GM19372 (cell line): ENCODE data around the gene SLC43A1.
A peak's percentile ranks its signal among the peaks of the same experiment; 100 is the strongest.

Experiments
- ATAC-seq: cut with Tn5 transposase; IDR thresholded peaks from one replicate; pipeline ENCODE4 v1.9.1; 2021; ENCODE audit warnings: mild to moderate bottlenecking, low read depth, moderate library complexity; ENCODE audit not compliant: unreplicated experiment

Gene SLC43A1

DNA sequence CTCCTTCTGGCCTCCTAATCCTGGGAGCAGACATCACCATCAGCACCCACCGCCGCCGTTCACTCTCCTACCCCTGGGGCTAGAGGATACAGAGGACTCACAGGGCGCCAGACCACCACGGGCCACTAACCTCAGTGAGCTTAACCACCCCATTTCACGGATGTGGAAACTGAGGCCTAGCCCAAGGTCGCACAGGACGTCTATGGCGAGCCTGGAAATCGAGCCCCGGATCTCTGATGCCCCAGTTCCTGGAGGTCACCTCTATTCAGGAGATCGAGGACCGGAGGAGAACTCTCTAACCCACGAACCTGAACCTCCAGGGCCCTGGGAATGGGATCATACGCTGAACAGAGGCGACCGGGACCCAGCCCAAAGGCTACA, 14.7 kb upstream of the SLC43A1 start:
- no peak for ATAC-seq

DNA sequence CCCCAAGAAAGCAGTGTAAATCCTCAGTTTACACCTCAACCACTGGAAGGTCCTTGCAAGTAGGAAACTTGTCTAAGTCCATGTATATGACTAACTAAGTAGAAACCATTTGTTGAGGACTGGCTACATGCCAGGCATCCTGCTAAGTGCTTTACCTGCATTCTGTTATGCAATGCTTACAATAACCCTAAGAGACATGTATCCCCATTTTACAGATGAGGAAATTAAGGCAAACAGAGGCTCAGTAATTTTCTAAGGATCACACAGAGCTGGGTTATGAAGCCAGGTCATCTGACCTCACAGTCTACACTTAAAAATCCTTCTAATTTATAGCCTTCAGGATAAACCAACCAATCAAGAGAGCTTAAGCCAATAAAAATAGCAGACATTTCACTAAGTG, 13.5 kb upstream of the SLC43A1 start:
- no peak for ATAC-seq

DNA sequence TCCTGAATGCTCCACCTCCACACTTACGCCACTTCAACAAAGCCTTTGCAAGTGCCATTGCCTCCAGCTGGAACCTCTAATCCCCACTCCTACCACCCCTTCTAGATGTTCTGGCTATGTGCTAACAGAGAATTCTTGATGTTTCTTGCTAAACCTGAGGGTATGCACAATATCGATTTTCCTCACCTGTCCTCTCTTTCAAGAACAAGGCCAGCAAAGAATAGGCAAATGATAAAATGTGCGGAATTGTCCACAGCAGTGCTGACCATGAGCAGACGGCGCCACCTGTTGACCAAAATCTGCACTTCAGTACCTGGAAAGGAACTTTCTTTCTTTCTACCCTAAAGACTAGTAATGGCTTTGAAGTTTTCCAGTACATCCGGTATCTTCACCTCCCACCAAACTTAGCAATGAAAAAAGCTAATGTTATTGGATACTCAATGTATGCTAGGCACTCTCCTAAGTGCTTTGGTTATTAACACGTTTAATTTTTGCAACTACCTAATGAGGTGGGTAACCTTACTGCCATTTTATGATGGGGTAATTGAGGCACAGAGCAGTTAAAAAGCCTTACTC, 11.6 kb upstream of the SLC43A1 start:
- no peak for ATAC-seq

DNA sequence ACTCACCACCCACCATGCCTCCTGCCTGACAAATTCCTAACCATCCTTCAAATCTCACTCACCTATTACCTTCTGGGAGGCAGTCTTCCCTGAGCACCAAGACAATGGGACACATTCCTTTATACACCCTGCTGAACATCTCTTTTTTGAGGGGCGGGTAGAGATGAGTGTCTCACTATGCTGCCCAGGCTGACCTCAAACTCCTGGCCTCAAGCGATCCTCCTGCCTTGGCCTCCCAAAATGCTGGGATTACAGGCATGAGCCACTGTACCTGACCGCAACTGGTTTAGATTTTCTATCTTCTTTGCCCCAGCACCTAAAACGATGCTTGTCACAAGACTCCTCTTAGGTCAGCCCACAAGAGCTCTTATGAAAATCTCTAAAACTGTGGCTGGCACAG, 7.9 kb upstream of the SLC43A1 start:
- no peak for ATAC-seq

DNA sequence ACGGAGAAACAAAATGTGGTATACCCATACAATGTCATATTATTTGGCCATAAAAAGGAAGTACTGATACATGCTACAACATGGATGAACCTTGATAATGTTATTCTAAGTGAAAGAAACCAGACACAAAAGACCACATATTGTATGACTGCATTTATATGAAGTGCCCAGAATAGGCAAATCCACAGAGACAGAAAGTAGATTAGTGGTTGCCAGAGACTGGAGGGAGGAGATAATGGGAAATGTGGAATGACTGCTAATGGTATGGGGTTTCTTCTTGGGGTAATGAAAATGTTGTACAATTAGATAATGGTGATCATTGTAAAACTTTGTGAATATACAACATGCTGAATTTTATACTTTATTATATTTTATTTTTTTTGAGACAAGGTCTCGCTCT, 5.6 kb upstream of the SLC43A1 start:
- ATAC-seq, result no peak

DNA sequence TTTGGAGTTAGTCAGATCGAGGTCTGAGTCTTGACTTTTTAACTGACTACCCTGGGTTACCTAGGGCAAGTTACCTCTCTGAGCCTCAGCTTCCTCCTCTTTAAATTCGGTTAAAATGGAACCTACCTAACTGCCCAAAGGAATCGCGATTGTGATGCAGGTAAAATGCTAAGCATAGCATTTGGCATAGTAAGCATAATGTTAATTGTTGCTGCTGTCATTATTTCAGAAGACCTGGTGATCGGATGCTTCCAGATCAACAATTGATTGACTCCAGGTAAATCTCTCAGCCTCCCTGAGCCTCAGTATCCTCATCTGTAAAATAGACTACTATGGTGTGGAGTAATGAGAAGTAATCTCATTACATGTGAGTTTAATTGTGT, 550 bp upstream of the SLC43A1 start:
- no peak for ATAC-seq

DNA sequence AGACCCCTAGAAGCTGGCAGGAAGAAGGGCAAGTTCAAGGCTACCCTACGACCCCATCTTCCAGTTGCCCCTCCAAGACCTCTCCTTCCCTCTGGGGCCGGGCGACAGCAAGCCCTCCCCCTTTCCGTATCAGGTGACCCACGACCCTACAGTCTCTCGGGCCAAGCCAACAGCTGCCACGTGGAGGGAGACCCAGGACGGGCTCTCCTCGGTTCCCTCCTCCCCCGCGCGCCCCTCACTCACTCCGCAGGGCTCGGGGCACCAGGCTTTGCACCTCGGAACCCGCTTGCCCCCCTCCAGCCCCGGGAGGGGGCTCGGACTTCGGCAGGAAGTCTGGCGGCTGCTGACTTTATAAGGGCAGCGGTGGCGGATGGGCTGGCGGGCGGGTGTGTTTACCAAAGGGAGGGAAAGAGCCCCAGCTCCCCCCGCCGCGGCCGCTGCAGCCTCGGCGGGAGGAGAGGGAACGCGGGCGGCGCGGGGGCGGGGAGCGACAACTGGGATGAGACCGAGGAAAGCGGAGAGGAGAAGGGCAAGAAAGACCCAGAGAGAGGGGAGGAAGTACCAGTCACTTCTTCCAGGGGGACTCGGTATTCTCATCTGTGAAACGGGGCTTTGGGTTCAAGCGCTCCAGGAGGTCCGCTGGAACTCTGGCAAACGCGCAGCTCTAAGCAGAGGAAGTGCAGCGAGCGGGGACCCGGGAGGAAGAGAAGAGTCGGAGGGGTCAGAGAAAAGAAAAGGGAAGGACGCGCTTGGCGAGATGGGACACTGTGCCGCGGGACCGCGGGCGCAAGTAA, 767 bp downstream of the SLC43A1 start:
- peak; percentile 37 for ATAC-seq

DNA sequence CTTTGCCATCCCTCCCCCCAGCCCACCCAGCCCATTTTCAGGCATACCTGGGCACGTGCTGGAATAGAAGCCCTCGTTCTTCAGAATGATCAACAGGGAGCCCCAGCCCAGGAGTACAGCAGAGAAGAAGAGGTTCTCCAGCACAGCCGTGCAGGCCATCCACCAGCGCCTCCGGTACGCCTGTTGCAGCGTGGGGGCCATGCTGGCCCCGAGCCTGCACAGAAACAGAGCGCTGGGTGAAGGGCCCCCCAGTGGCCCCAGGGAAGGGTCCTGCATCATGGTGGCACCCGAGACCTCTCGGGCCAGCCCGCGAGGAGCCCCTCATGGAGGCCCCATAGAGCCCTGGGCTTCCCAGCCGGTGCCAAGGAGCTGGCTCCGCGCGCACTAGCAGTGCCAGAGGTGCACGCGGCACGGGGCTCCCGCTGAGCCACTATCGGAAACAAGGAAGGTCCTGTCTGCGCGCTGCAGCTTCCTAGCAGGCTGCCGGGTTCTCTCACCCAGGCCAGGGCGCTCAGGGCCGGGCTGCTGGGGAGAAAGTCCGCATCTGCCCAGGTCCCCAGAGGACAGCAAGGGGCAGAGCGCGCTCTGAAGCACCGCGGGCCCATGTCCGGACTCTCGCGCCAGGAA, 1.5 kb downstream of the SLC43A1 start:
- peak; percentile 36 for ATAC-seq

DNA sequence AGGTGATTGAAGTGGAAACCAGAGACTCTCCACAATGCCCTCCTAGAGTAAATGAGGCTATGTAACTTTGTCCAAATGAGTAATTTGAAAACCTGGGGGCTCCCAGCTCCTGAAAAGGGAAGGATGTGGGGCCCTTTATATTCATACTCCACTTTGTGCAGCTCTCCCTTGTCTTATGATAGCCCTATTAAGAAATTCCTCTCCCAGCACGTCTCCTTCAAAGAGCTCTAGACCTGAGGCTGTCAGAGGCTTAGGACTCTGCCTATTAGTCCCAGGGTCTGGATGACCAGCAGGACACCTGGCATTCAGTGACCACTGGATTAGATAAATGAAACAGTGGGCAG, 2.1 kb downstream of the SLC43A1 start:
- ATAC-seq, result no peak

DNA sequence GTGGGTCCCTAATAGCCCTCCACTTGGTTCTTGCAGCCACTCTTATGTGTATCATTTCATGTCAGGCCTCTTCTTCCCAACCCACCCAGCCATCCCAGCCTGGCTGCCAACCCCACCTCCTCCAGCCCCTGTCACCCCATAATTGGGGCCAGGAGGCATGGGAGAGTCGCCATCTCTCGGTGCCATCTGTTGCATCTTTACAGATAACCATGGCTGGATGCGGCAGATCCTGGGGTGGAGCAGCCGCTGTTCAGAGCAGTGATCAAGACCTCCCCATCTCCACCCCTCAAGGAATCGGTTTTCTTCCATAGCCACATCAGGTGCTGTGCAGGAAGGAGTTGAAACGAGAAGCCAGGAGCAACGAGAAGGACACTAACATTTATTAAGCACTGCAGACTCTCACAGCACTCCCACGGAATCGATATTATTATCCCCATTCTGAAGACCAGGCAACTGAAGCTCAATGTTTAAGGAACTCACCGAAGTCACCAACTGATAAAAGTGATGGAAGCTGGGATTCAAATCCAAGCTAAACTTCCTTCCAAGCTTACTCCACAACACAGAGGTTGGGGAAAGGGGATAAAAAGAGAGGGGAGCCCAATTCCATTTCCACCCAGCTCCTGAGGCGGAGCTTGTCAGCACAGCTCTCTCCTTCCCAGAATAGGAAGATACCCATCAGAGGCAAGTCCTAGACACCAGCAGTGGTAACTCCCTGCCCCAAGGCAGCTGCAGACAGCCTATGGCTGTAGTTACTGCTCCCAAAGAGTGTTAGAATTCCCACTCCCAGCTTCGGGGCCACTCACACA, 2.7 kb downstream of the SLC43A1 start:
- ATAC-seq, result no peak

DNA sequence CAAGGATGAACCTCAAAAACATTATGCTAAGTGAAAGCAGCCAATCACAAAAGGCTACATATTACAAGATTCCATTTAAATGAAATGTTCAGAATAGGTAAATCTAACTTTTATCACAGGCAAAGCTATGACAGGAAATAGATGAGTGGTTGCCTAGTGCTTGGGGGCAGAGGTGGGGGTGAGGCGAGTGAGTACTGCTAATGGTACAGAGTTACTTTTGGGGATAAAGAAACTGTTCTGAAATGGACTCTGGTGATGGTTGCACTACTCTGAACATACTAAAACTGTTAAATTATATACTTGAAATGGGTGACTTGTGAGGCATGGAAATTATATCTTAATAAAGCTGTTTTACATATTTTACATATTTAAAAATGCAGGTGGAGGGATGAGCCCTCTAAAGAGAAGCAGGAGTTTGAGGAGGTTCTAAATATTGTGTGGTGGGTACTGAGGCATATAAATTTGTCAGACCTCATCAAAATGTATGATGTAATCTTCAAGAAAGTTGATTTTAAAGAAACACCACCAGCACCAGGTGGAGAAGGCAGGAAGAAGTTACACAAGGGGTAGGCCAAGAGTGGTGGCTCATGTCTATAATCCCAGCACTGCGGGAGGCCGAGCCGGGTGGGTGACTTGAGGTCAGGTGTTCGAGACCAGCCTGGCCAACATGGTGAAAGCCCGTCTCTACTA, 3.6 kb downstream of the SLC43A1 start:
- ATAC-seq, result no peak

DNA sequence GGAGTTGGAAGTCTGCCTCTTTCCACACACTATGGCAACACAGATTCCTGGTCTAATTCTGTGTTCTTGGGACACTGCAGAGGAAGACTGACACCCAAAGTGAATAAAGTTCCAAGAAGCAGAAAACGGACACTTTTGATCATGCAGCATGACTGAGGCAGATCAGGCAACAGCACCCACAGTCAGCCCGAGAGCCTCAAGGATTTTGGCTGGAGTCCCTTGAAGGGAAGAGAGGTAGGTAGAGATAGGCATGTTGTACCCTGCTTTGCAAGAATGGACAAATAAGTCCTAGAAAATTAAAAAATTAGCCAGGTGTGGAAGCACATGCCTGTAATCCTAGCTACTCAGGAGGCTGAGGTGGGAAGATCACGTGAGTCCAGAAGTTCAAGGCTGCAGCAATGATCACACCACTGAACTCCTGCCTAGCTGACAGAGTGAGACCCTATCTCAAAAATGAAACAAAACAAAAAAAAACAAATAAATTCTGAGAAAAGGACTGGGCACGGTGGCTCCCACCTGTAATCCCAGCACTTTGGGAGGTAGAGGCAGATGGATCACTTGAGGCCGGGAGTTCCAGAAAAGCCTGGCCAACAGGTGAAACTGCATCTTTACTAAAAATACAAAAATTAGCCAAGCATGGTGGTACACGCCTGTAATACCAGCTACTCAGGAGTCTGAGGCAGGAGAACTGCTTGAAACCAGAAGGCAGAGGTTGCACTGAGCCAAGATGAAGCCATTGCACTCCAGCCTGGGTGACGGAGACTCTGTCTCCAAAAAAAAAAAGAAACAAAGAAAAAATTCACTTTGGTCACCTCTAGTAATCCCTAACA, 6.9 kb downstream of the SLC43A1 start:
- ATAC-seq, result no peak

DNA sequence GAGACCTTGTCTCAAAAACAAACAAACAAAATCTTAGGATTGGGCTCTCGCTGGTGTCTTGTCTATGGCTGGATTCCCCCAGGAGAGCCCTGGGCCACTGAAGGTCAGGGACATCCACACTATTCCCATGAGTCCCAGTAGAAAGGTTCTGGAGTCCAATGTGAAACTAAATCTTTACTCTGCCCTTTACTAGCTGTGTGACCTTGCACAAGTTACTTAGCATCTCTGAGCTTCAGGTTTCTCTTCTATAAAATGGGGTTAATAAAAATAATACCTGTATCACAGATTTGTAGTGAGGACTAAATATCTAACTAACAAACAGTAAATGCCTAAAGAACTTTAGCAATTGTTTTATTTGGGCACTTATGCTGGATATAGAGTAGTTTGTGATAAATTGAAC, 9.0 kb downstream of the SLC43A1 start:
- ATAC-seq, result no peak

DNA sequence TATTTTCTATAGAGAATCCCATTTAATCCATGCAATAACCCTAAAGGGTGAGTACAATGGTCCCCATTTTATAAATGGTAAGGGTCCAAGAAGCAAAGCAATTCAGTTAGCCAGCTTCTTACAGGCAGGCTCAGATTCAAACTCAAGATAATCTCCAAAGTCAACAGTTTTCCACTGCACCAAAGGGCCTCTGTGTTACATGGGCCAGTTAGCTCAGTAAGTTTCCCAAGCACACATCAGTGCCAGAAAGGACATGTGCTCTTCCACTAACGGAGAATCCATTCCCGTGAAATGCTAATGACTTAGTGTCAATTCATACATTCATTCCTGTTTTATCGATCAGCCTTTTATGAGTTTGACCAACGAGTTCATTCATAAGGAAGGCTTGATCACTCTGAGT, 11.0 kb downstream of the SLC43A1 start:
- ATAC-seq, result no peak

DNA sequence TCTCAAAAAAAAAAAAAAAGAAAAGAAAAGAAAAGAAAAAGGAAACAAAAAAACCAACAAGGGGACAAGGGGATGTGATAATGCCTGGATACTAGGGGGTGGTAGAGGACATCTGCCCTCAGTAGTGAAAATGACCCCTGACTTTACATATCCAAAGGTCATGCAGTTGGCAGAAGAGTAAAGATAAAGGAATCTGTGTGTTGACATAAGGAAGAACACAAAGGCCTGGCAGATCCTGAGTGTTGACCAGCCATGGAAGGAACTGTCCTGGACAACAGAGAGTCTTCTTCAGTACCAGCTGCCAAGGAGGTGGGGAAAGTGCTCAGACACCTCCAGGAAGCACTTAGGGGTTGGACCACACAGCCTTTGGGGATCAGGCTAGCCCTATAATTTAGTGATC, 12.6 kb downstream of the SLC43A1 start:
- no peak for ATAC-seq

DNA sequence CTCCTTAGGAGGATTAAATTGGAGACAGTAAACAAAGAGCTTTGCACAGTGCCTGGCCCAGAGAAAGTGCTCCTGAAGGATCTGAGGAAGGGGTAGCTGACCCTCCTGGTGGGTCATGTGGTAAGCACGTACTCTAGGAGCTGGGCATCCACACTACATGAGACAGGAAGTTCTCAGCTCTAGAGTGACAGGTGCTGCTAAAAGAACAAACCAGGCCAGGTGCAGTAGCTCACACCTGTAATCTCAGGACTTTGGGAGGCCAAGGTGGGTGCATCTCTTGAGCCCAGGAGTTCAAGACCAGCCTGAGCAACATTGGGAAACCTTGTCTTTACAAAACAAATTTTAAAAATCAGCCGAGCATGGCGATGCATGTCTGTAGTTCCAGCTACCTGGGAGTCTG, 13.1 kb downstream of the SLC43A1 start:
- no peak for ATAC-seq

DNA sequence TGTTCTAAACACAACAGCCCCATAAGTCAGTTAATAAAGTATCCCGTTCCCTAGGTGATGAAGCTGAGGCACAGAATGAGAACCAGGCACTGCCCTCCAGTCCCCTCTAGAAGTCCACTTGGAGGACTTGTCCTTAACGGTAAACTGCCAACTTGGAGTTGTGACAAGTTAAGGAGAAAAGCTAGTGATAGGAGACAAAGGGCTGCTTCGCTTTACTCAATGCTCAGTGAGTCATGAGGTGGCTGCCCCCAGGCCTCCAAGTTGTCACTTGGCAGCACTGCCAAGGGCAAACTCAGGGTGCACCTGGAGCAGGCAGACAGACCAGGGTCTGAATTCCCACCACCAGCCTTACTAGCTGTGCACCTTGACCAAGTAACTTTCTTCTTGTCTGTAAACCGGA, 13.5 kb downstream of the SLC43A1 start:
- no peak for ATAC-seq

DNA sequence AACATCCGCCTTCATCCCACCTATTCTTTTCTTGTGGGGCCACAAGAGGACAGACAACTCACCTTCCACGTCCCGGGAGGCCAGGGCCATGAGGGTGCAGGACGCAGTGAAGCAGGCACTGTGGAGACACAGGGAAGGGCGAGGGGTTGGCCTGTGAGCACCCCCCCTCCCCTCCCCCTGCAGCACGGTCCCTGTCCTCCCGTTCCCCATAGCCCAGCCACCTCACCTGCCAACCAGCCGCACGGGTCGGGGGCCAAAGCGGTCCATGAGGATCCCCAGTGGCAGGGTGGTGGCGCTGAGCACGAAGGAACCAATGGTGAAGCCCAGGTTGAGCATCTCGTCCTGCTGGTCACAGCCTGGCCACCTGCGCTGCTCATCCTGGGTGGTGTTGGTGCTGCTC, 14.6 kb downstream of the SLC43A1 start:
- ATAC-seq, result no peak

DNA sequence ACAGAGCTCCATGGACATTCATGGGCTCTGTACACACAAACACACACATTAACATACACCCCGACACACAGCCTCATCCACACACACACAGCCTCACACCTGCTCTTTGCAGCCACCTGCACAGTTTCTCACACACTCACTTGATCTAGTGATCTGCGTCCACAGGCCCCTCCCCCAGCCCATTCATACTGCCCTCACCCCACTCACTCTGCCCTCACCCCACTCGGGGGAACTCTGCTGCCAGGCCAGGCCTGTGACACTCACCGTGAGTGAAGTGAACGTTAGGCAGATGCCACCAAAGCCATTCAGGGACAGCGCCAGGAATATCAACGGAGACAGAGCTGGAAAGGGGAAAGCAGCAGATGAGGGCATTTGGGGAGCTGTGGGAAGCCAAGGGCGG, 15.0 kb downstream of the SLC43A1 start:
- ATAC-seq, result no peak

DNA sequence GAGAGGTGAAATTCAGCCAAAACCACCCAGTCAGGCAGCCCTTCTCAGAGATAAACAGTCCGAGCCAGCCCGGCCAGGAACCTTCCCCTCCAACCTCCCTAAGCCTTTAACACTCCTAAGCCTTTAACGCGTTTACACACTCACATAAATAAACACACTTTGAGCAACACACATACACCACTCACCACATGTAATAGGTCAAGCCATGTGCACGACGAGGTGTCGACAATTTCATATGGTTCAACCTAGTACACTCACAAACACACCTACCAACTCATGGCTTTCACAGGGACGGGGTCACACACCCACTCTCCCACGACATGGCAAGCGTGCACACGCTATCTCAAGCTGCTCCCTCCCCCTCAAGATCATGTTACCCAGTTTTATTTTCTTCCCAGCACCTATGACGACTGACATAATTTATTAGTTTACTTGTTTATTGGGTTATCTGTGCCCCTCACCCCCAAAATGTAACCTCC, 15.5 kb downstream of the SLC43A1 start:
- ATAC-seq, result no peak
